Neuronal stem cell (in vitro differentiated cells): ENCODE measurements around the gene FBXO8.

Experiments
- DNase-seq: peaks from one replicate; pipeline ENCODE4 v3.0.0-alpha.2; 2013; ENCODE audit warnings: low spot score
- H2AFZ ChIP-seq: one replicate; pipeline ENCODE4 v1.6.1; 2013; ENCODE audit warnings: mild to moderate bottlenecking, low read length, inconsistent platforms
- H2AK5ac ChIP-seq: 2 replicates; pipeline ENCODE4 v1.6.1; 2013; ENCODE audit warnings: low read depth, mild to moderate bottlenecking, inconsistent platforms, low read length, moderate library complexity, mixed read lengths
- H2BK120ac ChIP-seq: 2 replicates; pipeline ENCODE4 v1.6.1; 2013; ENCODE audit warnings: low read depth, mild to moderate bottlenecking, inconsistent platforms, low read length, moderate library complexity, mixed read lengths
- H2BK12ac ChIP-seq: one replicate; pipeline ENCODE4 v1.6.1; 2013; ENCODE audit warnings: low read length, inconsistent platforms
- H2BK15ac ChIP-seq: 2 replicates; pipeline ENCODE4 v1.6.1; 2013; ENCODE audit warnings: mild to moderate bottlenecking, low read length, inconsistent platforms, mixed read lengths
- H2BK5ac ChIP-seq: one replicate; pipeline ENCODE4 v1.6.1; 2013; ENCODE audit warnings: inconsistent platforms, mild to moderate bottlenecking, low read length, moderate library complexity
- H3K14ac ChIP-seq: one replicate; pipeline ENCODE4 v1.6.1; 2013; ENCODE audit warnings: low read length, inconsistent platforms
- H3K18ac ChIP-seq: 2 replicates; pipeline ENCODE4 v1.6.1; 2013; ENCODE audit warnings: low read length, inconsistent platforms
- H3K23ac ChIP-seq: 2 replicates; pipeline ENCODE4 v1.6.1; 2013; ENCODE audit warnings: low read depth, mild to moderate bottlenecking, mixed read lengths, low read length, inconsistent platforms; ENCODE audit not compliant: poor library complexity
- H3K27ac ChIP-seq: replicated peaks from 3 replicates; pipeline ENCODE4 v1.5.1; 2013; ENCODE audit warnings: low read length, inconsistent platforms
- H3K27me3 ChIP-seq, 3 experiments: 2 replicates each; pipeline ENCODE4 v1.6.1; 2013; ENCODE audit warnings: low read length in 3 of 3, mild to moderate bottlenecking in 2 of 3, inconsistent platforms in 1 of 3, low read depth in 1 of 3, mixed read lengths in 1 of 3, moderate library complexity in 1 of 3; ENCODE audit not compliant: control insufficient read depth in 3 of 3, insufficient read depth in 3 of 3
- H3K36me3 ChIP-seq, 2 donors: replicated peaks in 1 of 2; 2 replicates each; pipeline ENCODE4 v1.6.1; 2013; ENCODE audit warnings: low read length in 2 of 2; ENCODE audit not compliant: control insufficient read depth in 2 of 2, insufficient read depth in 2 of 2
- H3K4ac ChIP-seq: 2 replicates; pipeline ENCODE4 v1.6.1; 2013; ENCODE audit warnings: inconsistent platforms, mild to moderate bottlenecking, low read length, moderate library complexity
- H3K4me1 ChIP-seq, 2 donors: 1 replicate in 1 of 2; 2 replicates in 1 of 2; pipeline ENCODE4 v1.6.1; 2013; ENCODE audit warnings: low read length in 2 of 2, low read depth in 1 of 2; ENCODE audit not compliant: control insufficient read depth in 2 of 2, insufficient read depth in 1 of 2
- H3K4me2 ChIP-seq: one replicate; pipeline ENCODE4 v1.6.1; 2013; ENCODE audit warnings: mild to moderate bottlenecking, low read length, inconsistent platforms; ENCODE audit not compliant: insufficient read depth, poor library complexity, severe bottlenecking
- H3K4me3 ChIP-seq, 2 donors: 2 replicates each; pipeline ENCODE4 v1.5.1; 2013; ENCODE audit warnings: low read length in 2 of 2, mild to moderate bottlenecking in 2 of 2, inconsistent platforms in 1 of 2, moderate library complexity in 1 of 2
- H3K79me1 ChIP-seq: one replicate; pipeline ENCODE4 v1.6.1; 2013; ENCODE audit warnings: low read depth, mild to moderate bottlenecking, inconsistent platforms, low read length, moderate library complexity
- H3K9ac ChIP-seq: one replicate; pipeline ENCODE4 v1.6.1; 2013; ENCODE audit warnings: mild to moderate bottlenecking, low read depth, low read length, inconsistent platforms; ENCODE audit not compliant: poor library complexity
- H3K9me3 ChIP-seq, 2 donors: replicated peaks in 1 of 2; 2 replicates each; pipeline versions ENCODE3 to v1.6.1; 2013; ENCODE audit warnings: low read length in 2 of 2, mild to moderate bottlenecking in 2 of 2, inconsistent platforms in 1 of 2, low read depth in 1 of 2, mixed read lengths in 1 of 2, moderate library complexity in 1 of 2; ENCODE audit not compliant: control insufficient read depth in 2 of 2, insufficient read depth in 1 of 2
- H4K8ac ChIP-seq: one replicate; pipeline ENCODE4 v1.6.1; 2013; ENCODE audit warnings: low read depth, mild to moderate bottlenecking, inconsistent platforms, low read length, moderate library complexity
- H4K91ac ChIP-seq: one replicate; pipeline ENCODE4 v1.6.1; 2013; ENCODE audit warnings: low read length, low read depth, mild to moderate bottlenecking, inconsistent platforms; ENCODE audit not compliant: poor library complexity
- WGBS, 2 donors: extraction: QIAGEN DNeasy Blood & Tissue Kit; methylation state at CpG; one replicate each; pipeline ENCODE4 v1.1.7; 2013; ENCODE audit warnings: missing lambda C conversion rate in 2 of 2, mixed read lengths in 1 of 2; ENCODE audit not compliant: insufficient read length in 2 of 2, insufficient replicate concordance in 1 of 2; ENCODE audit errors: extremely low coverage in 2 of 2; 5-methylcytosine and 5-hydroxymethylcytosine counted together

The FBXO8 gene

GRCh38 chr4:174210354-174210753, 73.1 kb downstream of the FBXO8 start:
- peaks cover 16 to 96% (median 40%) of the 10 kb centered on the region in 3 experiments for H3K27me3 ChIP-seq
- DNase-seq = no peak
- H3K4me2 ChIP-seq = no peak overlapping the region
- no peak overlapping the region for H3K9ac ChIP-seq
- WGBS, 2 donors = no CpG with 5 or more reads among the region's 2 CpGs
- no peak overlapping the region for H2AFZ ChIP-seq
- no peaks in the 10 kb centered on the region for H3K79me1 ChIP-seq
- H3K14ac ChIP-seq = no peak overlapping the region
- H3K9me3 ChIP-seq = peaks cover 0 to 2% of the 10 kb centered on the region in 2 donors
- H4K8ac ChIP-seq = no peak overlapping the region
- no peak overlapping the region for H4K91ac ChIP-seq
- H3K18ac ChIP-seq = no peak overlapping the region
- H2AK5ac ChIP-seq = no peak overlapping the region
- peaks cover 0 to 3% of the 10 kb centered on the region in 2 donors for H3K4me1 ChIP-seq
- H2BK15ac ChIP-seq = no peak overlapping the region
- H3K4ac ChIP-seq = no peak overlapping the region
- no peak overlapping the region for H3K27ac ChIP-seq
- H2BK12ac ChIP-seq = no peak overlapping the region
- no peak overlapping the region for H3K4me3 ChIP-seq
- no peaks in the 10 kb centered on the region for H3K36me3 ChIP-seq
- H3K23ac ChIP-seq = no peak overlapping the region
- no peak overlapping the region for H2BK120ac ChIP-seq
- no peak overlapping the region for H2BK5ac ChIP-seq

- Histone ChIP-seq H2AK5ac (no peak overlapping the region), H3K9me3 (peaks cover 0 to 2% of the 10 kb centered on the region in 2 donors), H3K4me1 (peaks cover 0 to 1% of the 10 kb centered on the region in 2 donors), H3K4me2 (no peak overlapping the region), H3K79me1 (no peaks in the 10 kb centered on the region), H2BK120ac (no peak overlapping the region), H3K27ac (no peak overlapping the region), H3K14ac (no peak overlapping the region), H3K4ac (no peak overlapping the region), H2BK5ac (no peak overlapping the region), H3K36me3 (no peaks in the 10 kb centered on the region), H3K18ac (no peak overlapping the region), H3K9ac (no peak overlapping the region), H3K27me3 (peaks cover 14 to 96% (median 35%) of the 10 kb centered on the region in 3 experiments), H4K8ac (no peak overlapping the region), H2BK12ac (no peak overlapping the region), H3K23ac (no peak overlapping the region), H2BK15ac (no peak overlapping the region), H2AFZ (no peak overlapping the region), H4K91ac (no peak overlapping the region), H3K4me3 (no peak overlapping the region)
- no peak for DNase-seq
- no CpG with 5 or more reads among the region's 1 CpG for WGBS, 2 donors
Observed at GRCh38 chr4:174209341-174209740, 74.1 kb downstream of the FBXO8 start.

- Histone ChIP-seq H3K18ac (no peak overlapping the region), H3K36me3 (no peaks in the 10 kb centered on the region)
- WGBS, 2 donors = no CpG with 5 or more reads among the region's 3 CpGs
Observed at GRCh38 chr4:174207367-174207766, 76.1 kb downstream of the FBXO8 start.

GRCh38 chr4:174204164-174204831, 79.2 kb downstream of the FBXO8 start:
- no peak overlapping the region for H3K27ac ChIP-seq
- WGBS, 2 donors = no CpG with 5 or more reads among the region's 9 CpGs

More at GRCh38 chr4:174207367-174207766, 76.1 kb downstream of the FBXO8 start:
- no peak overlapping the region for H3K9ac ChIP-seq
- no peak overlapping the region for H4K91ac ChIP-seq
- H3K23ac ChIP-seq = no peak overlapping the region
- no peaks in the 10 kb centered on the region for H3K9me3 ChIP-seq
- H4K8ac ChIP-seq = no peak overlapping the region
- no peak overlapping the region for H2BK120ac ChIP-seq
- H2BK5ac ChIP-seq = no peak overlapping the region
- no peak overlapping the region for H2AK5ac ChIP-seq
- no peak overlapping the region for H2BK12ac ChIP-seq
- H3K27me3 ChIP-seq = peaks cover 4 to 96% (median 15%) of the 10 kb centered on the region in 3 experiments
- H3K4me1 ChIP-seq = no peaks in the 10 kb centered on the region
- no peak for DNase-seq
- no peak overlapping the region for H3K14ac ChIP-seq
- no peak overlapping the region for H3K4me2 ChIP-seq
- H3K4ac ChIP-seq = no peak overlapping the region
- no peak overlapping the region for H3K4me3 ChIP-seq
- H3K79me1 ChIP-seq = no peaks in the 10 kb centered on the region
- H2BK15ac ChIP-seq = no peak overlapping the region
- H2AFZ ChIP-seq = no peak overlapping the region
- no peak overlapping the region for H3K27ac ChIP-seq

More at GRCh38 chr4:174204164-174204831, 79.2 kb downstream of the FBXO8 start:
- Histone ChIP-seq H3K27me3 (peaks cover 0 to 82% (median 0%) of the 10 kb centered on the region in 3 experiments), H3K4me1 (no peaks in the 10 kb centered on the region), H2AK5ac (no peak overlapping the region), H3K23ac (no peak overlapping the region), H3K9ac (no peak overlapping the region), H2BK15ac (no peak overlapping the region), H3K4ac (no peak overlapping the region), H3K4me3 (no peak overlapping the region), H3K18ac (no peak overlapping the region), H4K8ac (no peak overlapping the region), H3K14ac (no peak overlapping the region), H3K9me3 (no peaks in the 10 kb centered on the region), H3K79me1 (no peaks in the 10 kb centered on the region), H4K91ac (no peak overlapping the region), H2AFZ (no peak overlapping the region), H2BK120ac (no peak overlapping the region), H3K36me3 (no peaks in the 10 kb centered on the region), H3K4me2 (no peak overlapping the region), H2BK5ac (no peak overlapping the region), H2BK12ac (no peak overlapping the region)
- DNase-seq = no peak
